Uterus (tissue), 4 donors: Measurements from ENCODE around the gene DNAJC22. TPM values are rescaled to one million over a fixed set of nuclear protein-coding genes. Genes with fewer than 3 reads are reported as not detected.
A peak's percentile ranks its signal among the peaks of the same experiment; 100 is the strongest.

Source experiments
- DNase-seq, 2 donors: peaks; one replicate each; pipeline ENCODE4 v3.0.0-alpha.2; 2019 to 2020
- H3K27ac ChIP-seq, 2 donors: fragments of 200-600 bp; sonication (generic); 1 replicate in 1 of 2; 2 replicates in 1 of 2; pipeline ENCODE4 v1.5.1; 2016 to 2018
- H3K27me3 ChIP-seq, 2 donors: fragments of 200-600 bp; sonication (generic); one replicate each; pipeline ENCODE4 v1.5.1; 2018 to 2019; ENCODE audit warnings: control low read depth in 1 of 2
- H3K36me3 ChIP-seq, 2 donors: fragments of 200-600 bp; sonication (generic); one replicate each; pipeline ENCODE4 v1.5.1; 2019; ENCODE audit warnings: control low read depth in 1 of 2
- H3K4me1 ChIP-seq, 2 donors: fragments of 200-600 bp; sonication (generic); one replicate each; pipeline ENCODE4 v1.5.1; 2018 to 2019; ENCODE audit warnings: control low read depth in 1 of 2
- H3K4me3 ChIP-seq, 2 donors: fragments of 200-600 bp; sonication (generic); 1 replicate in 1 of 2; 2 replicates in 1 of 2; pipeline ENCODE4 v1.5.1; 2018 to 2019; ENCODE audit warnings: mild to moderate bottlenecking in 1 of 2
- H3K9me3 ChIP-seq, 2 donors: fragments of 200-600 bp; sonication (generic); one replicate each; pipeline ENCODE4 v1.5.1; 2019; ENCODE audit warnings: control low read depth in 1 of 2
- POLR2A ChIP-seq, 2 donors: fragments of 450-650 bp; IDR thresholded peaks; one replicate each; pipeline ENCODE4 v1.6.1; 2016; ENCODE audit warnings: antibody characterized with exemption in 2 of 2, mild to moderate bottlenecking in 1 of 2, moderate library complexity in 1 of 2
- intact Hi-C: fragments of 100-400 bp; cut with DNase I; formaldehyde crosslinking; loops from one replicate; pipeline ENCODE4 v1.15.1; 2023; ENCODE audit warnings: low total_unique reads
- total RNA-seq, 4 donors: library from RNA; depleted of rRNA in 3 of 4; stranded (reverse); fragments of >200 nt in 3 of 4; gene quantifications; one replicate each; pipeline versions ENCODE4 v1.1.0 to v1.2.4, GENCODE V29; 2014 to 2023
- TF ChIP-seq, protein P1 (sequence below), 4 experiments: fragments of 200-600 bp in 2 of 4; fragments of 450-650 bp in 2 of 4; sonication (generic) in 2 of 4; IDR thresholded peaks; one replicate each; pipeline ENCODE4 v1.5.1; 2016 to 2019; ENCODE audit warnings: antibody characterized with exemption in 4 of 4, mild to moderate bottlenecking in 2 of 4, moderate library complexity in 1 of 4
- donor health status: DM: yes; HTN: yes; CAD: no.

DNAJC22 gene
- total RNA-seq, 4 donors from 2014 or later: 4.5 TPM; not detected in 3

- no peak overlapping the region for H3K4me3 ChIP-seq
- peaks cover 16 to 40% of the 10 kb centered on the region in 2 donors for H3K27me3 ChIP-seq
- H3K4me1 ChIP-seq: peaks cover 7 to 27% of the 10 kb centered on the region in 2 donors
- DNase-seq: no peak
- no peak overlapping the region for H3K27ac ChIP-seq
- no peaks in the 10 kb centered on the region for H3K36me3 ChIP-seq
- H3K9me3 ChIP-seq: no peaks in the 10 kb centered on the region
- TF ChIP-seq POLR2A (IDR thresholded peaks at IDR 0.05): no peak
- TF ChIP-seq, protein P1, sequence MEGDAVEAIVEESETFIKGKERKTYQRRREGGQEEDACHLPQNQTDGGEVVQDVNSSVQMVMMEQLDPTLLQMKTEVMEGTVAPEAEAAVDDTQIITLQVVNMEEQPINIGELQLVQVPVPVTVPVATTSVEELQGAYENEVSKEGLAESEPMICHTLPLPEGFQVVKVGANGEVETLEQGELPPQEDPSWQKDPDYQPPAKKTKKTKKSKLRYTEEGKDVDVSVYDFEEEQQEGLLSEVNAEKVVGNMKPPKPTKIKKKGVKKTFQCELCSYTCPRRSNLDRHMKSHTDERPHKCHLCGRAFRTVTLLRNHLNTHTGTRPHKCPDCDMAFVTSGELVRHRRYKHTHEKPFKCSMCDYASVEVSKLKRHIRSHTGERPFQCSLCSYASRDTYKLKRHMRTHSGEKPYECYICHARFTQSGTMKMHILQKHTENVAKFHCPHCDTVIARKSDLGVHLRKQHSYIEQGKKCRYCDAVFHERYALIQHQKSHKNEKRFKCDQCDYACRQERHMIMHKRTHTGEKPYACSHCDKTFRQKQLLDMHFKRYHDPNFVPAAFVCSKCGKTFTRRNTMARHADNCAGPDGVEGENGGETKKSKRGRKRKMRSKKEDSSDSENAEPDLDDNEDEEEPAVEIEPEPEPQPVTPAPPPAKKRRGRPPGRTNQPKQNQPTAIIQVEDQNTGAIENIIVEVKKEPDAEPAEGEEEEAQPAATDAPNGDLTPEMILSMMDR (IDR thresholded peaks at IDR 0.05): no peak
- intact Hi-C loops: loop anchor here (10.0 kb wide), 1 partner anchor 64 kb away; no protein-coding TSS in a partner anchor
Measured at GRCh38 chr12:49349266-49349665, 2.6 kb downstream of the DNAJC22 start.

- Histone ChIP-seq H3K4me1 (peaks cover 0 to 2% of the 10 kb centered on the region in 2 donors), H3K9me3 (no peaks in the 10 kb centered on the region), H3K4me3 (no peak overlapping the region), H3K27ac (no peak overlapping the region), H3K36me3 (no peaks in the 10 kb centered on the region), H3K27me3 (peaks cover 2 to 13% of the 10 kb centered on the region in 2 donors)
- intact Hi-C loops: no loop called here
- no peak for DNase-seq
- TF ChIP-seq POLR2A (IDR thresholded peaks at IDR 0.05): no peak
- TF ChIP-seq, protein P1 (IDR thresholded peaks at IDR 0.05): no peak
Measured at GRCh38 chr12:49352351-49352750, 5.7 kb downstream of the DNAJC22 start.

GRCh38 chr12:49355913-49356312 lies 9.2 kb downstream of the DNAJC22 start:
- Histone ChIP-seq H3K36me3 (no peaks in the 10 kb centered on the region), H3K27me3 (peaks cover 0 to 4% of the 10 kb centered on the region in 2 donors), H3K4me3 (no peak overlapping the region), H3K9me3 (no peaks in the 10 kb centered on the region), H3K27ac (no peak overlapping the region), H3K4me1 (no peaks in the 10 kb centered on the region)
- intact Hi-C loops: no loop called here
- DNase-seq: no peak
- TF ChIP-seq POLR2A (IDR thresholded peaks at IDR 0.05): no peak
- TF ChIP-seq, protein P1 (IDR thresholded peaks at IDR 0.05): no peak

DNA sequence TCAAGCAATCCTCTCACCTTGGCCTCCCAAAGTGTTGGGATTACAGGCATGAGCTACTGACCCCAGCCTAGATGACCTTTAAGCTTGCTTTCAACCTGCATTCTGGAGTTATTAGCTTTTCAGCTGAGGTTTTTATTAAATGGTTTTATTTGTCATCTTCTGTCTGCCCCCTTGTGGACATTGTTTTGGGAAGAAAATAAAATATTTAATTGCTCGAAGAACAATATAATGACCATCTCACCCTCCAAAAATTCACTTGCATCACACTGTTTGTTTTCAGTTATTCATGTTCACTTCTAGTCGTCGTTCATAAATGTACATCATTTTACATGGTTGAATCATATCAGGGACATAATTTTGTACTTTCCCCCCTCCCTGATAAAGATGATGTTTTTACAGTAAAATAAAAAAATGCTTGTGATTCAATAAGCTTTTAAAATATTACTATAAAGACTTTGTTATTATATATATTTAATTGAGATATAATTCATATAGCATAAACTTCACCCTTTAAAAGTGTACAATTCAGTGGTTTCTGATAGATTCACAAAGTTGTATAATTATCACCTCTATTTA lies 10.5 kb downstream of the DNAJC22 start:
- Histone ChIP-seq H3K27me3 (peaks cover 0 to 1% of the 10 kb centered on the region in 2 donors), H3K36me3 (no peaks in the 10 kb centered on the region), H3K4me1 (no peaks in the 10 kb centered on the region), H3K27ac (no peak overlapping the region), H3K9me3 (no peaks in the 10 kb centered on the region), H3K4me3 (no peak overlapping the region)
- intact Hi-C loops: no loop called here
- no peak for TF ChIP-seq POLR2A (IDR thresholded peaks at IDR 0.05)
- TF ChIP-seq, protein P1 (IDR thresholded peaks at IDR 0.05): peak; percentile 27 to 40 (median 35)
- no peak for DNase-seq

DNA sequence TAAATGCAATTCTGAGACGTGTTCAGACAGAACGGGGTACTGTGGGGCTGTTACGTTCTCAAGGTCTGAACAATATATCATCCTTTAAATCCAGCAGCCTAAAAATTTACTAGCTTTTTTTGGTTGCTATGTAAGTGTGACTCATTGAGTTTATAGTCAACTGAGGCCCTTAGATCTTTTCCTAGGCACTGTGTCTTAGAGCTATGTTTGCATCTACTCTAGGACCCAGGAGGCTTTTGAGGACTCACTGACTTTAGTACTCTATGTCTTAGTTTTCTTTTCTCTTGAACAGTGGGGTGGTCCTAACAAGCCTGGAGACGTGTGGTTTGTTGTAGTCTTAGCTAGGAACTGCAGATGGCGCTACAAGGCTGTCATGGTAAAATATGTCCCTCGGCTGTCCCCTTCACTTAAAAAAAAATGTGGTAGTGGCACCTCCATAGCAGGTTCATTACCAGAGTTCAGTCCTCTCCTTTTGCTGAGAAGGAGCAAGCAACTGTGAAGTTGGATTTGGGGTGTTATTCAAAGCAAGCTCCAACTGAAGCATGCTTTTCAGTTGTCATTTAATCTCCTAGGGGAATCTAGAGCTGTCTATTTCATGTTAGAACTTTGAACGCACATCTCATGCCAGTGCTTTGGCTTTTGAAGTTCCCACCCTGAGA lies 11.9 kb downstream of the DNAJC22 start:
- intact Hi-C loops: no loop called here
- DNase-seq: no peak

More for the DNA sequence above, 11.9 kb downstream of the DNAJC22 start:
- H3K27ac ChIP-seq: no peak overlapping the region
- no peak overlapping the region for H3K4me3 ChIP-seq
- no peaks in the 10 kb centered on the region for H3K36me3 ChIP-seq
- TF ChIP-seq POLR2A (IDR thresholded peaks at IDR 0.05): no peak
- TF ChIP-seq, protein P1 (IDR thresholded peaks at IDR 0.05): peak; percentile 66 to 83 (median 77)
- H3K27me3 ChIP-seq: no peaks in the 10 kb centered on the region
- H3K4me1 ChIP-seq: no peaks in the 10 kb centered on the region
- H3K9me3 ChIP-seq: no peaks in the 10 kb centered on the region
